Smooth muscle cell (in vitro differentiated cells): ENCODE measurements around the gene CDKAL1. TPM values are rescaled to one million over a fixed set of nuclear protein-coding genes. Genes with fewer than 3 reads are reported as not detected.

ENCODE experiments used
- DNase-seq: peaks from one replicate; lab custom pipeline; 2025; ENCODE audit not compliant: unreplicated experiment; lab: John Stamatoyannopoulos, UW
- H2AFZ ChIP-seq: fragments of 200-600 bp; sonication (generic); 2 replicates; pipeline ENCODE4 v1.6.0; 2016; ENCODE audit warnings: antibody characterized with exemption, low read depth, mild to moderate bottlenecking
- H3F3A ChIP-seq: fragments of 200-600 bp; sonication (generic); 2 replicates; pipeline ENCODE4 v1.6.0; 2017; ENCODE audit warnings: antibody characterized with exemption, low read depth
- H3K27ac ChIP-seq: fragments of 200-600 bp; sonication (generic); 2 replicates; pipeline ENCODE4 v1.5.1; 2016; ENCODE audit warnings: low read depth, mild to moderate bottlenecking
- H3K27me3 ChIP-seq: fragments of 200-600 bp; sonication (generic); 2 replicates; pipeline ENCODE4 v1.6.1; 2016; ENCODE audit warnings: low read depth, mild to moderate bottlenecking
- H3K36me3 ChIP-seq: fragments of 200-600 bp; sonication (generic); 2 replicates; pipeline ENCODE4 v1.5.1; 2016; ENCODE audit warnings: low read depth
- H3K4me1 ChIP-seq: fragments of 200-600 bp; sonication (generic); 2 replicates; pipeline ENCODE4 v1.5.1; 2016; ENCODE audit warnings: low read depth
- H3K4me2 ChIP-seq: fragments of 200-600 bp; sonication (generic); 2 replicates; pipeline ENCODE4 v1.6.0; 2016; ENCODE audit warnings: mild to moderate bottlenecking
- H3K4me3 ChIP-seq: fragments of 200-600 bp; sonication (generic); 2 replicates; pipeline ENCODE4 v1.5.1; 2016; ENCODE audit warnings: mild to moderate bottlenecking
- H3K79me2 ChIP-seq: fragments of 200-600 bp; sonication (generic); 2 replicates; pipeline ENCODE4 v1.6.0; 2016; ENCODE audit warnings: low read depth, mild to moderate bottlenecking
- H3K9ac ChIP-seq: fragments of 200-600 bp; sonication (generic); 2 replicates; pipeline ENCODE4 v1.6.0; 2016; ENCODE audit warnings: low read depth
- H3K9me3 ChIP-seq: fragments of 200-600 bp; sonication (generic); replicated peaks from 2 replicates; pipeline ENCODE4 v1.5.1; 2016; ENCODE audit warnings: low read depth
- H4K20me1 ChIP-seq: fragments of 200-600 bp; sonication (generic); 2 replicates; pipeline ENCODE4 v1.6.0; 2016; ENCODE audit warnings: low read depth
- CTCF ChIP-seq: fragments of 200-600 bp; sonication (generic); IDR thresholded peaks from 2 replicates; pipeline ENCODE4 v1.5.1; 2017; ENCODE audit warnings: borderline replicate concordance, mild to moderate bottlenecking, antibody characterized with exemption; ENCODE audit not compliant: insufficient read depth, poor library complexity, severe bottlenecking
- WGBS: methylation state at CpG from one replicate; pipeline ENCODE4 v1.1.7; 2016; ENCODE audit warnings: low lambda C conversion rate; 5-methylcytosine and 5-hydroxymethylcytosine counted together
- polyA plus RNA-seq: library from polyadenylated mRNA; unstranded; fragments of >200 nt; fragmentation: Nextera tagmentation; extraction: Ambion mirVana; gene quantifications from 2 replicates; pipeline ENCODE4 v1.2.1, GENCODE V29; 2016
- total RNA-seq: library from RNA; depleted of rRNA; stranded (reverse); fragments of >200 nt; gene quantifications from 2 replicates; pipeline ENCODE4 v1.2.3, GENCODE V29; 2014

The CDKAL1 gene
- total and polyA plus RNA-seq, 2 experiments from 2014 or later = 16.5 to 16.6 TPM

- Histone ChIP-seq H3K27ac (no peak overlapping the region), H3K4me1 (no peaks in the 10 kb centered on the region), H3K4me2 (no peak overlapping the region), H4K20me1 (no peaks in the 10 kb centered on the region), H3K36me3 (no peaks in the 10 kb centered on the region), H2AFZ (no peak overlapping the region), H3K9ac (no peak overlapping the region), H3K27me3 (no peaks in the 10 kb centered on the region), H3F3A (no peaks in the 10 kb centered on the region), H3K79me2 (no peaks in the 10 kb centered on the region), H3K4me3 (no peak overlapping the region), H3K9me3 (no peaks in the 10 kb centered on the region)
- WGBS = 95% methylated on average over 5 of the region's 5 CpGs
- no peak for DNase-seq
- TF ChIP-seq CTCF = no peak
Observed at GRCh38 chr6:20983961-20984360, 449.7 kb downstream of the CDKAL1 start.

GRCh38 chr6:20985821-20986220, 451.6 kb downstream of the CDKAL1 start:
- no peak for TF ChIP-seq CTCF
- WGBS = 97% methylated on average over 1 of the region's 1 CpG

GRCh38 chr6:20991910-20992309, 457.7 kb downstream of the CDKAL1 start:
- no peak for TF ChIP-seq CTCF
- Histone ChIP-seq H4K20me1 (no peaks in the 10 kb centered on the region), H3K79me2 (no peaks in the 10 kb centered on the region), H2AFZ (no peak overlapping the region), H3K9ac (no peak overlapping the region), H3K36me3 (no peaks in the 10 kb centered on the region), H3K4me1 (no peaks in the 10 kb centered on the region), H3K27ac (no peak overlapping the region), H3K9me3 (no peaks in the 10 kb centered on the region), H3K27me3 (no peaks in the 10 kb centered on the region), H3F3A (no peaks in the 10 kb centered on the region), H3K4me3 (no peak overlapping the region), H3K4me2 (no peak overlapping the region)
- WGBS = 95% methylated on average over 2 of the region's 2 CpGs
- no peak for DNase-seq

More at GRCh38 chr6:20985821-20986220, 451.6 kb downstream of the CDKAL1 start:
- Histone ChIP-seq H3K4me3 (no peak overlapping the region), H3K27me3 (no peaks in the 10 kb centered on the region), H3K4me2 (no peak overlapping the region), H3K79me2 (no peaks in the 10 kb centered on the region), H3F3A (no peaks in the 10 kb centered on the region), H3K4me1 (no peaks in the 10 kb centered on the region), H3K36me3 (no peaks in the 10 kb centered on the region), H3K9ac (no peak overlapping the region), H2AFZ (no peak overlapping the region), H3K9me3 (no peaks in the 10 kb centered on the region), H4K20me1 (no peaks in the 10 kb centered on the region), H3K27ac (no peak overlapping the region)
- DNase-seq = no peak

GRCh38 chr6:20996099-20996498, 461.8 kb downstream of the CDKAL1 start:
- no peak for DNase-seq
- Histone ChIP-seq H3K36me3 (no peaks in the 10 kb centered on the region), H3F3A (no peaks in the 10 kb centered on the region), H3K9ac (no peak overlapping the region), H3K79me2 (no peaks in the 10 kb centered on the region), H3K27me3 (no peaks in the 10 kb centered on the region), H3K27ac (no peak overlapping the region), H3K4me3 (no peak overlapping the region), H4K20me1 (no peaks in the 10 kb centered on the region), H2AFZ (no peak overlapping the region), H3K9me3 (no peaks in the 10 kb centered on the region), H3K4me1 (peaks cover 10% of the 10 kb centered on the region), H3K4me2 (no peak overlapping the region)
- WGBS = 77% methylated on average over 4 of the region's 4 CpGs
- no peak for TF ChIP-seq CTCF
